ENCODE measurements around the gene CIDEC.
"Not testable (repeated sequence)": the region's sequence is repeated elsewhere in the genome, so short reads cannot be mapped to it uniquely, and the experiment has no call there.

Gene CIDEC

GRCh38 chr3:9901967-9902366, 21.9 kb upstream of the CIDEC start:
- no peak for FAIRE-seq

GRCh38 chr3:9900965-9901415, 20.9 kb upstream of the CIDEC start:
- not testable (repeated sequence) for DNase-seq (ENCODE audit: low spot score); FAIRE-seq

More at GRCh38 chr3:9901967-9902366, 21.9 kb upstream of the CIDEC start:
- DNase-seq (ENCODE audit: low spot score) = no peak

GRCh38 chr3:9899289-9899791, 19.3 kb upstream of the CIDEC start:
- no peak for FAIRE-seq
- DNase-seq (ENCODE audit: low spot score) = no peak

GRCh38 chr3:9898467-9899241, 18.6 kb upstream of the CIDEC start:
- DNase-seq (ENCODE audit: low spot score) = no peak
- no peak for FAIRE-seq

- DNase-seq (ENCODE audit: low spot score) = peak; percentile 93
- FAIRE-seq = peak; percentile 83
These were observed 17.6 kb upstream of the CIDEC start for GRCh38 chr3:9897408-9898372.

- not testable (repeated sequence) for DNase-seq (ENCODE audit: low spot score); FAIRE-seq
These were observed 16.8 kb upstream of the CIDEC start for GRCh38 chr3:9896755-9897407.

GRCh38 chr3:9895715-9896114, 15.7 kb upstream of the CIDEC start:
- FAIRE-seq; DNase-seq (ENCODE audit: low spot score): not testable (repeated sequence)

- DNase-seq (ENCODE audit: low spot score) (no peak), FAIRE-seq (no peak)
These were observed 13.7 kb upstream of the CIDEC start for GRCh38 chr3:9893739-9894138.

- DNase-seq (ENCODE audit: low spot score) (no peak), FAIRE-seq (no peak)
These were observed 11.1 kb upstream of the CIDEC start for GRCh38 chr3:9891072-9891622.

GRCh38 chr3:9890249-9891071, 10.4 kb upstream of the CIDEC start, which contains the start of gene JAGN1:
Gene JAGN1 (plus strand): TSS chr3:9890610. CDS start chr3:9890723, 113 bp downstream.
- DNase-seq (ENCODE audit: low spot score) (peak; percentile 62), FAIRE-seq (no peak)

GRCh38 chr3:9889405-9889804, 9.4 kb upstream of the CIDEC start:
- no peak for DNase-seq (ENCODE audit: low spot score)
- no peak for FAIRE-seq

- DNase-seq (ENCODE audit: low spot score) (no peak), FAIRE-seq (no peak)
These were observed 8.5 kb upstream of the CIDEC start for GRCh38 chr3:9888540-9888939.

GRCh38 chr3:9887480-9887879, 7.4 kb upstream of the CIDEC start:
- no peak for FAIRE-seq
- no peak for DNase-seq (ENCODE audit: low spot score)

- no peak for FAIRE-seq
- no peak for DNase-seq (ENCODE audit: low spot score)
These were observed 6.3 kb upstream of the CIDEC start for GRCh38 chr3:9886328-9886727.

- FAIRE-seq (peak; percentile 25), DNase-seq (ENCODE audit: low spot score) (peak; percentile 75)
These were observed 4.6 kb upstream of the CIDEC start for GRCh38 chr3:9884555-9885165.

GRCh38 chr3:9883706-9884554, 3.9 kb upstream of the CIDEC start:
- DNase-seq (ENCODE audit: low spot score) (no peak), FAIRE-seq (no peak)

GRCh38 chr3:9881441-9881840, 1.4 kb upstream of the CIDEC start:
- FAIRE-seq (no peak), DNase-seq (ENCODE audit: low spot score) (no peak)

- FAIRE-seq = no peak
- DNase-seq (ENCODE audit: low spot score) = no peak
These were observed 1.4 kb downstream of the CIDEC start for GRCh38 chr3:9878700-9879099.

- FAIRE-seq (no peak), DNase-seq (ENCODE audit: low spot score) (no peak)
These were observed 3.1 kb downstream of the CIDEC start for GRCh38 chr3:9876991-9877390.

All from RCC 7860 (cell line).